Measurements from ENCODE around the gene CUL1. TPM values are rescaled to one million over a fixed set of nuclear protein-coding genes. Genes with fewer than 3 reads are reported as not detected.

CUL1 gene
- total and polyA plus RNA-seq, 2 experiments from 2014 or later: 35.6 to 71.3 TPM

DNA sequence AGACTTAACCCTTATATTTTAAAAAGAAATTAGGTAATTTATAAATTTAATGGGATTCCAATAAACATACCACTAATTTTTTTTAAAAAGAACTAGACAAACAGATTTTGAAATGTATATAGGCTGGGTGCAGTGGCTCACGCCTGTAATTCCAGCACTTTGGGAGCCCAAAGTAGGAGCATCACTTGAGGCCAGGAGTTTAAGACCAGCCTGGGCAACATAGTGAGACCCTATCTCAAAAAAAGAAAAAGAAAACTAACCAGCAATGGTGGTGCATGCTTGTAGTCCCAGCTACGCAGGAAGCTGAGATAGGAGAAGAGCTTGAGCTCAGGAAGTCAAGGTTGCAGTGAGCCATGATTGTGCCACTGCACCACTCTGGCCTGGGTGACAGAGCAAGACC lies 122.7 kb downstream of the CUL1 start:
- Mint-ChIP-seq H3K36me3 (ENCODE audit: low read depth) (peaks cover 36% of the 10 kb centered on the region), H3K4me3 (no peak overlapping the region), H3K4me1 (peaks cover 10% of the 10 kb centered on the region; the same call in 2 of the 3 replicates), H3K27ac (no peak overlapping the region), H3K9me3 (no peaks in the 10 kb centered on the region), H3K27me3 (ENCODE audit: insufficient read depth, low read depth, poor library complexity) (no peaks in the 10 kb centered on the region)
- TF ChIP-seq JUNB (IDR thresholded peaks at IDR 0.05; ENCODE audit: unreplicated experiment) (no peak), ZNF331 (CRISPR knock-in tag; IDR thresholded peaks at IDR 0.05; ENCODE audit: low read depth) (no peak), EZH2 (IDR thresholded peaks at IDR 0.05; ENCODE audit: low read depth, unreplicated experiment) (no peak), STAT1 (IDR thresholded peaks at IDR 0.05; ENCODE audit: unreplicated experiment) (no peak), POLR2AphosphoS5 (IDR thresholded peaks at IDR 0.05; ENCODE audit: low read depth) (no peak), CREB1 (CRISPR knock-in tag; IDR thresholded peaks at IDR 0.05; ENCODE audit: low read depth) (no peak), CTCF (conservative IDR thresholded peaks at IDR 0.05; ENCODE audit: low read depth in 2 of 2) (no peak), EZH2phosphoT487 (IDR thresholded peaks at IDR 0.05; ENCODE audit: unreplicated experiment) (no peak), NANOG (IDR thresholded peaks at IDR 0.05; ENCODE audit: borderline replicate concordance) (no peak), ZNF114 (CRISPR knock-in tag; IDR thresholded peaks at IDR 0.05) (no peak)
- TF ChIP-seq, protein P1, sequence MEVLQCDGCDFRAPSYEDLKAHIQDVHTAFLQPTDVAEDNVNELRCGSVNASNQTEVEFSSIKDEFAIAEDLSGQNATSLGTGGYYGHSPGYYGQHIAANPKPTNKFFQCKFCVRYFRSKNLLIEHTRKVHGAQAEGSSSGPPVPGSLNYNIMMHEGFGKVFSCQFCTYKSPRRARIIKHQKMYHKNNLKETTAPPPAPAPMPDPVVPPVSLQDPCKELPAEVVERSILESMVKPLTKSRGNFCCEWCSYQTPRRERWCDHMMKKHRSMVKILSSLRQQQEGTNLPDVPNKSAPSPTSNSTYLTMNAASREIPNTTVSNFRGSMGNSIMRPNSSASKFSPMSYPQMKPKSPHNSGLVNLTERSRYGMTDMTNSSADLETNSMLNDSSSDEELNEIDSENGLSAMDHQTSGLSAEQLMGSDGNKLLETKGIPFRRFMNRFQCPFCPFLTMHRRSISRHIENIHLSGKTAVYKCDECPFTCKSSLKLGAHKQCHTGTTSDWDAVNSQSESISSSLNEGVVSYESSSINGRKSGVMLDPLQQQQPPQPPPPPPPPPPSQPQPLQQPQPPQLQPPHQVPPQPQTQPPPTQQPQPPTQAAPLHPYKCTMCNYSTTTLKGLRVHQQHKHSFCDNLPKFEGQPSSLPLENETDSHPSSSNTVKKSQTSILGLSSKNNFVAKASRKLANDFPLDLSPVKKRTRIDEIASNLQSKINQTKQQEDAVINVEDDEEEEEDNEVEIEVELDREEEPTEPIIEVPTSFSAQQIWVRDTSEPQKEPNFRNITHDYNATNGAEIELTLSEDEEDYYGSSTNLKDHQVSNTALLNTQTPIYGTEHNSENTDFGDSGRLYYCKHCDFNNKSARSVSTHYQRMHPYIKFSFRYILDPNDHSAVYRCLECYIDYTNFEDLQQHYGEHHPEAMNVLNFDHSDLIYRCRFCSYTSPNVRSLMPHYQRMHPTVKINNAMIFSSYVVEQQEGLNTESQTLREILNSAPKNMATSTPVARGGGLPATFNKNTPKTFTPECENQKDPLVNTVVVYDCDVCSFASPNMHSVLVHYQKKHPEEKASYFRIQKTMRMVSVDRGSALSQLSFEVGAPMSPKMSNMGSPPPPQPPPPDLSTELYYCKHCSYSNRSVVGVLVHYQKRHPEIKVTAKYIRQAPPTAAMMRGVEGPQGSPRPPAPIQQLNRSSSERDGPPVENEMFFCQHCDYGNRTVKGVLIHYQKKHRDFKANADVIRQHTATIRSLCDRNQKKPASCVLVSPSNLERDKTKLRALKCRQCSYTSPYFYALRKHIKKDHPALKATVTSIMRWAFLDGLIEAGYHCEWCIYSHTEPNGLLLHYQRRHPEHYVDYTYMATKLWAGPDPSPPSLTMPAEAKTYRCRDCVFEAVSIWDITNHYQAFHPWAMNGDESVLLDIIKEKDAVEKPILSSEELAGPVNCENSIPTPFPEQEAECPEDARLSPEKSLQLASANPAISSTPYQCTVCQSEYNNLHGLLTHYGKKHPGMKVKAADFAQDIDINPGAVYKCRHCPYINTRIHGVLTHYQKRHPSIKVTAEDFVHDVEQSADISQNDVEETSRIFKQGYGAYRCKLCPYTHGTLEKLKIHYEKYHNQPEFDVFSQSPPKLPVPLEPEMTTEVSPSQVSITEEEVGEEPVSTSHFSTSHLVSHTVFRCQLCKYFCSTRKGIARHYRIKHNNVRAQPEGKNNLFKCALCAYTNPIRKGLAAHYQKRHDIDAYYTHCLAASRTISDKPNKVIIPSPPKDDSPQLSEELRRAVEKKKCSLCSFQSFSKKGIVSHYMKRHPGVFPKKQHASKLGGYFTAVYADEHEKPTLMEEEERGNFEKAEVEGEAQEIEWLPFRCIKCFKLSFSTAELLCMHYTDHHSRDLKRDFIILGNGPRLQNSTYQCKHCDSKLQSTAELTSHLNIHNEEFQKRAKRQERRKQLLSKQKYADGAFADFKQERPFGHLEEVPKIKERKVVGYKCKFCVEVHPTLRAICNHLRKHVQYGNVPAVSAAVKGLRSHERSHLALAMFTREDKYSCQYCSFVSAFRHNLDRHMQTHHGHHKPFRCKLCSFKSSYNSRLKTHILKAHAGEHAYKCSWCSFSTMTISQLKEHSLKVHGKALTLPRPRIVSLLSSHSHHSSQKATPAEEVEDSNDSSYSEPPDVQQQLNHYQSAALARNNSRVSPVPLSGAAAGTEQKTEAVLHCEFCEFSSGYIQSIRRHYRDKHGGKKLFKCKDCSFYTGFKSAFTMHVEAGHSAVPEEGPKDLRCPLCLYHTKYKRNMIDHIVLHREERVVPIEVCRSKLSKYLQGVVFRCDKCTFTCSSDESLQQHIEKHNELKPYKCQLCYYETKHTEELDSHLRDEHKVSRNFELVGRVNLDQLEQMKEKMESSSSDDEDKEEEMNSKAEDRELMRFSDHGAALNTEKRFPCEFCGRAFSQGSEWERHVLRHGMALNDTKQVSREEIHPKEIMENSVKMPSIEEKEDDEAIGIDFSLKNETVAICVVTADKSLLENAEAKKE (CRISPR knock-in tag; IDR thresholded peaks at IDR 0.05): no peak
- TF ChIP-seq, protein P2, sequence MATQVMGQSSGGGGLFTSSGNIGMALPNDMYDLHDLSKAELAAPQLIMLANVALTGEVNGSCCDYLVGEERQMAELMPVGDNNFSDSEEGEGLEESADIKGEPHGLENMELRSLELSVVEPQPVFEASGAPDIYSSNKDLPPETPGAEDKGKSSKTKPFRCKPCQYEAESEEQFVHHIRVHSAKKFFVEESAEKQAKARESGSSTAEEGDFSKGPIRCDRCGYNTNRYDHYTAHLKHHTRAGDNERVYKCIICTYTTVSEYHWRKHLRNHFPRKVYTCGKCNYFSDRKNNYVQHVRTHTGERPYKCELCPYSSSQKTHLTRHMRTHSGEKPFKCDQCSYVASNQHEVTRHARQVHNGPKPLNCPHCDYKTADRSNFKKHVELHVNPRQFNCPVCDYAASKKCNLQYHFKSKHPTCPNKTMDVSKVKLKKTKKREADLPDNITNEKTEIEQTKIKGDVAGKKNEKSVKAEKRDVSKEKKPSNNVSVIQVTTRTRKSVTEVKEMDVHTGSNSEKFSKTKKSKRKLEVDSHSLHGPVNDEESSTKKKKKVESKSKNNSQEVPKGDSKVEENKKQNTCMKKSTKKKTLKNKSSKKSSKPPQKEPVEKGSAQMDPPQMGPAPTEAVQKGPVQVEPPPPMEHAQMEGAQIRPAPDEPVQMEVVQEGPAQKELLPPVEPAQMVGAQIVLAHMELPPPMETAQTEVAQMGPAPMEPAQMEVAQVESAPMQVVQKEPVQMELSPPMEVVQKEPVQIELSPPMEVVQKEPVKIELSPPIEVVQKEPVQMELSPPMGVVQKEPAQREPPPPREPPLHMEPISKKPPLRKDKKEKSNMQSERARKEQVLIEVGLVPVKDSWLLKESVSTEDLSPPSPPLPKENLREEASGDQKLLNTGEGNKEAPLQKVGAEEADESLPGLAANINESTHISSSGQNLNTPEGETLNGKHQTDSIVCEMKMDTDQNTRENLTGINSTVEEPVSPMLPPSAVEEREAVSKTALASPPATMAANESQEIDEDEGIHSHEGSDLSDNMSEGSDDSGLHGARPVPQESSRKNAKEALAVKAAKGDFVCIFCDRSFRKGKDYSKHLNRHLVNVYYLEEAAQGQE (IDR thresholded peaks at IDR 0.05; ENCODE audit: unreplicated experiment): no peak
- TF ChIP-seq, protein P3, sequence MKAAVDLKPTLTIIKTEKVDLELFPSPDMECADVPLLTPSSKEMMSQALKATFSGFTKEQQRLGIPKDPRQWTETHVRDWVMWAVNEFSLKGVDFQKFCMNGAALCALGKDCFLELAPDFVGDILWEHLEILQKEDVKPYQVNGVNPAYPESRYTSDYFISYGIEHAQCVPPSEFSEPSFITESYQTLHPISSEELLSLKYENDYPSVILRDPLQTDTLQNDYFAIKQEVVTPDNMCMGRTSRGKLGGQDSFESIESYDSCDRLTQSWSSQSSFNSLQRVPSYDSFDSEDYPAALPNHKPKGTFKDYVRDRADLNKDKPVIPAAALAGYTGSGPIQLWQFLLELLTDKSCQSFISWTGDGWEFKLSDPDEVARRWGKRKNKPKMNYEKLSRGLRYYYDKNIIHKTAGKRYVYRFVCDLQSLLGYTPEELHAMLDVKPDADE (IDR thresholded peaks at IDR 0.05): no peak
- Histone ChIP-seq H3K27ac (ENCODE audit: low read depth) (no peak overlapping the region), H3K4me1 (ENCODE audit: insufficient read depth) (0 out of 2 replicates have a peak, but pooled peaks cover 7% of the 10 kb centered on the region), H3K36me3 (ENCODE audit: insufficient read depth) (peaks cover 12% of the 10 kb centered on the region; the same call in 1 of the 2 replicates), H2AFZ (no peak overlapping the region), H4K20me1 (replicated peaks; ENCODE audit: insufficient read depth) (no peaks in the 10 kb centered on the region), H3K4me2 (no peak overlapping the region), H3K9me2 (ENCODE audit: insufficient read depth) (no peaks in the 10 kb centered on the region), H3K79me2 (replicated peaks; ENCODE audit: insufficient read depth) (no peaks in the 10 kb centered on the region; the same call in 1 of the 2 replicates), H3F3A (replicated peaks; ENCODE audit: low read depth) (no peaks in the 10 kb centered on the region), H3K27me3 (ENCODE audit: insufficient read depth) (no peaks in the 10 kb centered on the region), H3K4me3 (no peak overlapping the region)
- no peak for DNase-seq (ENCODE audit: low spot score)
- ATAC-seq: no peak
